ENCODE measurements around the gene MYL3.

- TF ChIP-seq CTCF (conservative IDR thresholded peaks at IDR 0.05; ENCODE audit: low read depth, low read length): no peak
- TF ChIP-seq EZH2 (IDR thresholded peaks at IDR 0.05; ENCODE audit: low read length, unreplicated experiment): no peak
Measured at GRCh38 chr3:46895761-46896160, 32.5 kb upstream of the MYL3 start.
